ENCODE data around the gene OR2D2.

Gene OR2D2

GRCh38 chr11:6844356-6844755 lies 47.9 kb downstream of the OR2D2 start:
- H3K4me3 ChIP-seq (ENCODE audit: control insufficient read depth in 1 of 7, extremely low read depth in 1 of 7, insufficient read depth in 4 of 7, low read depth in 2 of 7, low read length in 6 of 7) = no peak overlapping the region
- H3K27ac ChIP-seq (ENCODE audit: insufficient read depth in 1 of 2, low read depth in 1 of 2, low read length in 2 of 2, poor library complexity in 1 of 2, severe bottlenecking in 2 of 2) = no peak overlapping the region
- ChIA-PET POLR2A (no interaction called here), CTCF (no interaction called here)
- no peaks in the 10 kb centered on the region for H3K27me3 ChIP-seq (replicated peaks in 2 of 5; ENCODE audit: control insufficient read depth in 4 of 5, insufficient read depth in 5 of 5, low read length in 4 of 5)
- 85% methylated on average over 3 of the region's 5 CpGs for WGBS (ENCODE audit: insufficient coverage)
- peaks cover 0 to 8% (median 0%) of the 10 kb centered on the region in 5 experiments for H3K9me3 ChIP-seq (ENCODE audit: control extremely low read depth in 1 of 5, control insufficient read depth in 4 of 5, insufficient read depth in 2 of 5, low read depth in 1 of 5, low read length in 4 of 5)
- no peaks in the 10 kb centered on the region for H3K36me3 ChIP-seq (ENCODE audit: control insufficient read depth in 4 of 4, insufficient read depth in 4 of 4, low read length in 3 of 4)
- DNase-seq = no peak
- H3K4me1 ChIP-seq (ENCODE audit: control extremely low read depth in 1 of 4, control insufficient read depth in 4 of 4, insufficient read depth in 4 of 4, low read length in 3 of 4) = no peaks in the 10 kb centered on the region

- Histone ChIP-seq H3K27me3 (replicated peaks in 2 of 5; ENCODE audit: control insufficient read depth in 4 of 5, insufficient read depth in 5 of 5, low read length in 4 of 5) (no peaks in the 10 kb centered on the region), H3K9me3 (ENCODE audit: control extremely low read depth in 1 of 5, control insufficient read depth in 4 of 5, insufficient read depth in 2 of 5, low read depth in 1 of 5, low read length in 4 of 5) (peaks cover 0 to 8% (median 0%) of the 10 kb centered on the region in 5 experiments), H3K36me3 (ENCODE audit: control insufficient read depth in 4 of 4, insufficient read depth in 4 of 4, low read length in 3 of 4) (no peaks in the 10 kb centered on the region), H3K27ac (ENCODE audit: insufficient read depth in 1 of 2, low read depth in 1 of 2, low read length in 2 of 2, poor library complexity in 1 of 2, severe bottlenecking in 2 of 2) (no peak overlapping the region), H3K4me3 (ENCODE audit: control insufficient read depth in 1 of 7, extremely low read depth in 1 of 7, insufficient read depth in 4 of 7, low read depth in 2 of 7, low read length in 6 of 7) (no peak overlapping the region), H3K4me1 (ENCODE audit: control extremely low read depth in 1 of 4, control insufficient read depth in 4 of 4, insufficient read depth in 4 of 4, low read length in 3 of 4) (no peaks in the 10 kb centered on the region)
- 97% methylated on average over 2 of the region's 2 CpGs for WGBS (ENCODE audit: insufficient coverage)
- ChIA-PET CTCF (no interaction called here), POLR2A (no interaction called here)
- no peak for DNase-seq
These were observed 48.6 kb downstream of the OR2D2 start for GRCh38 chr11:6843670-6844069.

GRCh38 chr11:6841694-6842093 lies 50.6 kb downstream of the OR2D2 start:
- CTCF ChIA-PET = no interaction called here
- Histone ChIP-seq H3K27me3 (replicated peaks in 2 of 5; ENCODE audit: control insufficient read depth in 4 of 5, insufficient read depth in 5 of 5, low read length in 4 of 5) (no peaks in the 10 kb centered on the region), H3K9me3 (ENCODE audit: control extremely low read depth in 1 of 5, control insufficient read depth in 4 of 5, insufficient read depth in 2 of 5, low read depth in 1 of 5, low read length in 4 of 5) (peaks cover 0 to 4% (median 0%) of the 10 kb centered on the region in 5 experiments), H3K27ac (ENCODE audit: insufficient read depth in 1 of 2, low read depth in 1 of 2, low read length in 2 of 2, poor library complexity in 1 of 2, severe bottlenecking in 2 of 2) (no peak overlapping the region), H3K4me3 (ENCODE audit: control insufficient read depth in 1 of 7, extremely low read depth in 1 of 7, insufficient read depth in 4 of 7, low read depth in 2 of 7, low read length in 6 of 7) (no peak overlapping the region), H3K4me1 (ENCODE audit: control extremely low read depth in 1 of 4, control insufficient read depth in 4 of 4, insufficient read depth in 4 of 4, low read length in 3 of 4) (no peaks in the 10 kb centered on the region), H3K36me3 (ENCODE audit: control insufficient read depth in 4 of 4, insufficient read depth in 4 of 4, low read length in 3 of 4) (no peaks in the 10 kb centered on the region)
- DNase-seq = no peak
- POLR2A ChIA-PET = no interaction called here
